Astrocyte of the hippocampus (primary cell): ENCODE data around the gene PTGES.
A peak's percentile ranks its signal among the peaks of the same experiment; 100 is the strongest.

Experiments used
- DNase-seq: peaks from one replicate; pipeline ENCODE4 v3.0.0; 2011; ENCODE audit warnings: low read depth, low spot score

PTGES gene

GRCh38 chr9:129720181-129720864 is 32.5 kb downstream of the PTGES start:
- DNase-seq, result no peak

GRCh38 chr9:129719135-129719534 is 33.7 kb downstream of the PTGES start:
- DNase-seq, result no peak

GRCh38 chr9:129718647-129719046 is 34.2 kb downstream of the PTGES start:
- DNase-seq, result no peak

GRCh38 chr9:129717991-129718390 is 34.9 kb downstream of the PTGES start:
- DNase-seq, result no peak

GRCh38 chr9:129716091-129716490 is 36.8 kb downstream of the PTGES start:
- peak; percentile 38 for DNase-seq

- no peak for DNase-seq
Measured at GRCh38 chr9:129714511-129715061, 38.3 kb downstream of the PTGES start.

GRCh38 chr9:129713402-129713679 is 39.5 kb downstream of the PTGES start:
- no peak for DNase-seq

GRCh38 chr9:129712634-129713401 is 40.0 kb downstream of the PTGES start:
- peak; percentile 67 for DNase-seq

GRCh38 chr9:129710169-129710453 is 42.7 kb downstream of the PTGES start:
- no peak for DNase-seq

GRCh38 chr9:129709438-129710168 is 43.2 kb downstream of the PTGES start:
- peak; percentile 54 for DNase-seq

GRCh38 chr9:129708793-129709192 is 44.0 kb downstream of the PTGES start:
- DNase-seq, result no peak

- DNase-seq, result no peak
Measured at GRCh38 chr9:129704807-129705206, 48.0 kb downstream of the PTGES start.

- peak; percentile 54 for DNase-seq
Measured at GRCh38 chr9:129703667-129704355, 49.0 kb downstream of the PTGES start.

- no peak for DNase-seq
Measured at GRCh38 chr9:129702589-129703520, 50.0 kb downstream of the PTGES start.

- DNase-seq, result no peak
Measured at GRCh38 chr9:129701549-129701948, 51.3 kb downstream of the PTGES start.

GRCh38 chr9:129701054-129701453 is 51.8 kb downstream of the PTGES start:
- DNase-seq, result no peak

- no peak for DNase-seq
Measured at GRCh38 chr9:129698254-129698757, 54.5 kb downstream of the PTGES start.

GRCh38 chr9:129697656-129698253 is 55.1 kb downstream of the PTGES start:
- DNase-seq, result peak; percentile 59

- DNase-seq, result peak; percentile 83
Measured at GRCh38 chr9:129696944-129697655, 55.7 kb downstream of the PTGES start.

GRCh38 chr9:129695870-129696269 is 57.0 kb downstream of the PTGES start:
- no peak for DNase-seq
